Stomach smooth muscle (tissue), 2 donors: ENCODE results near the gene GRAMD1A.
"Not testable (repeated sequence)": the region's sequence is repeated elsewhere in the genome, so short reads cannot be mapped to it uniquely, and the experiment has no call there.

ENCODE experiments used
- H3K27ac ChIP-seq: one replicate; pipeline ENCODE4 v1.7.0; 2013; ENCODE audit warnings: mild to moderate bottlenecking, low read length, inconsistent platforms
- H3K27me3 ChIP-seq, 2 donors: one replicate each; pipeline ENCODE4 v1.7.0; 2013; ENCODE audit warnings: low read length in 2 of 2; ENCODE audit not compliant: insufficient read depth in 2 of 2, control insufficient read depth in 1 of 2
- H3K36me3 ChIP-seq, 2 donors: one replicate each; pipeline ENCODE4 v1.7.0; 2013; ENCODE audit warnings: low read length in 2 of 2; ENCODE audit not compliant: control insufficient read depth in 2 of 2, insufficient read depth in 2 of 2
- H3K4me1 ChIP-seq: one replicate; pipeline ENCODE4 v1.7.0; 2013; ENCODE audit warnings: low read length; ENCODE audit not compliant: control insufficient read depth, insufficient read depth
- H3K4me3 ChIP-seq, 2 donors: one replicate each; pipeline ENCODE4 v1.7.0; 2013; ENCODE audit warnings: low read length in 2 of 2
- H3K9ac ChIP-seq, 2 donors: one replicate each; pipeline ENCODE4 v1.7.0; 2013; ENCODE audit warnings: low read length in 2 of 2, mild to moderate bottlenecking in 1 of 2
- H3K9me3 ChIP-seq, 2 donors: one replicate each; pipeline ENCODE4 v1.7.0; 2013; ENCODE audit warnings: low read length in 2 of 2; ENCODE audit not compliant: control insufficient read depth in 2 of 2
- donor health status: healthy.
- donor health status: Pancreatic carcinoma.

GRAMD1A gene

DNA sequence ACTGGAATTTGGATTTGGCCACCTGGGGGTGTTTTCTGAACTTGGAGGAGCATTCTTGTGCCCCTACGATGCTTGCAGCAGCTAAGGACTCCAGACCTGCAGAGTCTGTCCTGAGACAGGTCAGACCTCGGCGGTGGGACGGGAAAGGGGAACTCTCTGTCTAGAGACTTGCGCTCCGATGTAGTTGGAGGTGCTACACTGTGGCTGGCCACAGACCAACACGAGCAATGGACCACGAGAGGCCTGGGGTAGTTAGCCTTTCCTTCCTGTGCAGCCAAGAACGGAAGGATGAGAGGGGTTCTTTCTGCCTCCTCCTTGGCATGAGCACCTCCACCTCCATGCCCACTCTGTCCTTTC lies 5.9 kb upstream of the GRAMD1A start:
- Histone ChIP-seq H3K9ac (no peak overlapping the region), H3K4me3 (no peak overlapping the region), H3K27me3 (peaks cover 0 to 2% of the 10 kb centered on the region in 2 donors), H3K4me1 (peaks cover 15% of the 10 kb centered on the region), H3K9me3 (no peaks in the 10 kb centered on the region), H3K36me3 (no peaks in the 10 kb centered on the region), H3K27ac (no peak overlapping the region)

DNA sequence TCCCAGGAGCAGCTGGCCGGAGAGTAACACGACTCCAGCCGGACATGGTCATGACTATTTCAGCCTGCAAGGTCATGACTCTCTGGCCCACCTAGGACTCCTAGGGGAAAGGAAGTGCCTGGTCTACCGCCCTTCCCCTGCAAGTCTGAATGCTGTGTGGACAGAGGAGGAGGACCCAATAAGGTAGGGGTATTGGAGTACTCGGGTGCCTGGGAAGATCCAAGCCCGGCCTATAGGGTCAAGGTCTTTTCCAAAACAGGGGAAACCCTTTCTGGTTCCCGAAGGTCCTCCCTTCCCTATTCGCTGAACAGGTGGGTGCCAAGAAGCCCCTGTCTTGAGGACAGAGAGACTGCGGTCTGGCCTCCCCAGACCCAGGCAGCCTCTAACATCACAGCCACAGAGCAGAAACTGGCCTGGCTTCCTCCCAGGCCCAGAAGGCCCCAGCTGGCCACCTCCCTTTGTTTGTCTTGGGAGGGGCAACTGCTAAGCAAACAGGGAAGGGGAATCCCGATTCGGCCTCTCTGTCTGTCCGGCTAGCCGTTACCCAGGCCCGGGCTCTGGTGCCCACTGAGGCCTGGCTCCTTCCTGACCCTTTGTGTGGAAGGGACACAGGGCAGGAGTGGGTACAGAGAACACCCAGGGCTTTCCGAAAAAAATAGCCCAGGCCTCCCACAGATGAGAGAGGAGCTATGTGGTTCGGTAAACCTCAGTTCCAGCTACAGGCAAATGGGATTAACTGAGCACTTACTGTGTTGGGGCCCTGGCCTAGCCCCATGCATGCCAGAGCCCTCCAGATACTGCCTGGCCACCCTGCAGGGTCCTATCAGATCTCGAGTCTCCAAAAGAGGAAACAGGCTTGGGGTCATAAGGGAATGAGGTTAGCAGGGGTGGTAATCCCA lies 5.2 kb upstream of the GRAMD1A start:
- peaks cover 0 to 2% of the 10 kb centered on the region in 2 donors for H3K27me3 ChIP-seq
- peak overlapping the region; percentile 31 for H3K27ac ChIP-seq
- H3K9me3 ChIP-seq = no peaks in the 10 kb centered on the region
- no peak overlapping the region for H3K4me3 ChIP-seq
- H3K36me3 ChIP-seq = no peaks in the 10 kb centered on the region
- H3K9ac ChIP-seq = no peak overlapping the region
- H3K4me1 ChIP-seq = peaks cover 20% of the 10 kb centered on the region

DNA sequence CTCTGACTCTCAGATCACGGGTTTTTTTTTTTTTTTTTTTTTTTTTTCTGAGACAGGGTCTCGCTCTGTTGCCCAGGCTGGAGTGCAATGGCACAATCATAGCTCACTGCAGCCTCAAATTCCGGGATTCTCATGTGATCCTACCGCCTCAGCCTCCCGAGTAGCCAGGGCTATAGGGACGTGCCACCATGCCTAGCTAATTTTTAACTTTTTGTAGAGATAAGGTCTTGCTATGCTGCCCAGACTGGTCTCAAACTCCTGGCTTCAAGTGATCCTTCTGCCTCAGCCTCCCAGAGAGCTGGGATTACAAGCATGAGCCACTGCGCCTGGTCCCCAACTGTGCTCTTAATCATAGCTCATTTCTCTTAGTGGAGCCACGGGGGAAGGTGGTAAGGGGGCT lies 4.6 kb upstream of the GRAMD1A start:
- Histone ChIP-seq H3K4me3 (no peak overlapping the region), H3K27me3 (no peaks in the 10 kb centered on the region), H3K9me3 (no peaks in the 10 kb centered on the region), H3K4me1 (peaks cover 20% of the 10 kb centered on the region), H3K36me3 (no peaks in the 10 kb centered on the region), H3K27ac (peak overlapping the region; percentile 31), H3K9ac (no peak overlapping the region)

DNA sequence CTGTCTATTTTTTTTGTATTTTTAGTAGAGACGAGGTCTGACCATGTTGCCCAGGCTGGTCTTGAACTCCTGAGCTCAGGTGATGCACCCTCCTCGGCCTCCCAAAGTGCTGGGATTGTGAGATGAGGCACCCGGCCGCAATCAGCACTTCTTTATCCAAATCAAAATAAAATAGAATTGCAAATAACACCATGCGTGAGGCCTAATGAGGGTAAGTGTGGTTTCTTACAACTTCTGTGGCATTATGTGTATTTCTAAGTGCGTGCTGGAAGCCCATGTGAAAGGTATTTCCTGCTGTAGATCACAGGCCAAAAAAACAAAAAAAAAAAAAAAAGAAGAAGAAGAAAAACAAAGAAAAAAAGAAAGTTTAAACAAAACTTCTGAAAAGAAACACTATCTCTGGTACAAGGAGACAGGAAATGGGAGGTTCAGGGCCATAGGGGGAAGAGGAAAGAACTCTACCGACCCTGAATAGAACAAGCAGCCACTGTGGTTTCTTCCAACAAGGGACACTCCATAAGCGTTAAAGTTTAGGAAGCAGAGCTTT lies 3.0 kb upstream of the GRAMD1A start:
- Histone ChIP-seq H3K27ac (no peak overlapping the region), H3K36me3 (no peaks in the 10 kb centered on the region), H3K27me3 (no peaks in the 10 kb centered on the region), H3K4me3 (no peak overlapping the region), H3K9ac (no peak overlapping the region), H3K4me1 (peaks cover 26% of the 10 kb centered on the region), H3K9me3 (no peaks in the 10 kb centered on the region)

DNA sequence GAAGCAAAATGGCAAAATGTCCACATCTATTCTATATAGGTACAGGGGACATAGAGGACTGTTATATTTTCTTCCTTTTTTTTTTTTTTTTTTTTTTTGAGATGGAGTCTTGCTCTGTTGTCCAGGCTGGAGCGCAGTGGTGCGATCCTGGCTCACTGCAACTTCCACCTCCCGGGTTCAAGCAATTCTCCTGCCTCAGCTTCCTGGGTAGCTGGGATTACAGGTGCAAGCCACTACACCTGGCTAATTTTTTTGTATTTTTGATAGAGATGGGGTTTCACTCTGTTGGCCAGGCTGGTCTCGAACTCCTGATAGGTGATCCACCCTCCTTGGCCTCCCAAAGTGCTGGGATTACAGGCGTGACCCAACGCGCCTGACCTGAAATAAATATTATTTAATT lies 1.9 kb upstream of the GRAMD1A start:
- not testable (repeated sequence) for H3K4me3 ChIP-seq, H3K27me3 ChIP-seq, H3K9me3 ChIP-seq, H3K27ac ChIP-seq, H3K36me3 ChIP-seq, H3K9ac ChIP-seq
- peaks cover 32% of the 10 kb centered on the region for H3K4me1 ChIP-seq

DNA sequence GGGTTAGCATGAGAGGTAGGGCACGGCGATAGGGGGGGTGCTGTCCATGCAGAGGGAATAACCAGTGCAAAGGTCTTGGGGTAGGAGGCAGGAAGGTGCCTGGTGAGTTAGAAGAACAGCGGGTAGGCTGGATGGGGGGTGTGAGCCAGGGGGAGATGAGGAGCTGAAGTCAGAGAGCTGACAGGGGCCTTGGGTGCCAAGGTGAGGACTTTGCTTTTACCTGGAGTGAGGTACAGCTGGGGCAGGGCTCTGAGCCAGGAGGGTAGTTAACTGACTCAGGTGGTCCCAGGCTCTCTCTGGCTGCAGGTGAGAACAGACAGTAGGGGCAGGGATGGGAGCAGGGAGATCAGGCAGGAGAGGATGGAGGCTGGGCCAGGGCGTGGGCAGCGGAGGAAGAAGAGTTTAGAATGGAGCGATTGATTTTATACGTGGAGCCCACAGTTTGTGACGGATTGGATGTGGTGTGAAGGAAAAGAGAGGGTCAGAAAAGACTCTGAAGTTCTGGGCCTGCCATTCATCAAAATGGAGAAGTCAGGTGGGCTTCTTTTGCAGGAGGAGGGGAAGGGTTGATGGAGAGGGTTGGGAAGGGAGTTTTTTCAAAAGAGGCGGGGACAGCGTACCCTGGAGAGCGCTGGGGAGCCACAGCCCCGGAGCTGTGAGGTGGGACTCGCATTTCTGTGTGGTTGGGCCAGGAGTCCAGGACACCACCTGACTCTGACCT lies 1.2 kb upstream of the GRAMD1A start:
- Histone ChIP-seq H3K9ac (peak overlapping the region; percentile 98 to 99), H3K27ac (peak overlapping the region; percentile 98), H3K36me3 (no peaks in the 10 kb centered on the region), H3K27me3 (no peaks in the 10 kb centered on the region), H3K4me1 (peaks cover 38% of the 10 kb centered on the region), H3K9me3 (no peaks in the 10 kb centered on the region), H3K4me3 (peak overlapping the region; percentile 79 to 81)

DNA sequence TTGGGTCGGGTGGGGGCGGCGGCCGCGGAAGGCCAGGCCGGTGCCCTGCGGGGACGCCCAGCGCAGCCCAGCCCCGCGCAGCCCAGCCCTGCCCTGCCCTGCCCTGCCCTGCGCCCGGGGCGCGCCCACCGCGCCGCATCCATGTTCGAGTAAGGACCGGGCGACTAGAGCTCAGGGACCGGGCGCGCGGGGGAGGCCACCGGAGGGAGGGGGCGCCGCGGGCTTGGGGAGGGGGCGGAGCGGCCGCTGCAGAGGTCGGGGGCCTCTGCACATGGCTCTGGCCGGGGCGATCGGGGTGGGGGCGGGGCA lies 169 bp downstream of the GRAMD1A start:
- Histone ChIP-seq H3K27me3 (no peaks in the 10 kb centered on the region), H3K9ac (peak overlapping the region in 1 of 2 donors; percentile 91), H3K9me3 (no peaks in the 10 kb centered on the region), H3K4me1 (peaks cover 38% of the 10 kb centered on the region), H3K4me3 (peak overlapping the region in 1 of 2 donors; percentile 81), H3K27ac (peak overlapping the region; percentile 98), H3K36me3 (no peaks in the 10 kb centered on the region)

DNA sequence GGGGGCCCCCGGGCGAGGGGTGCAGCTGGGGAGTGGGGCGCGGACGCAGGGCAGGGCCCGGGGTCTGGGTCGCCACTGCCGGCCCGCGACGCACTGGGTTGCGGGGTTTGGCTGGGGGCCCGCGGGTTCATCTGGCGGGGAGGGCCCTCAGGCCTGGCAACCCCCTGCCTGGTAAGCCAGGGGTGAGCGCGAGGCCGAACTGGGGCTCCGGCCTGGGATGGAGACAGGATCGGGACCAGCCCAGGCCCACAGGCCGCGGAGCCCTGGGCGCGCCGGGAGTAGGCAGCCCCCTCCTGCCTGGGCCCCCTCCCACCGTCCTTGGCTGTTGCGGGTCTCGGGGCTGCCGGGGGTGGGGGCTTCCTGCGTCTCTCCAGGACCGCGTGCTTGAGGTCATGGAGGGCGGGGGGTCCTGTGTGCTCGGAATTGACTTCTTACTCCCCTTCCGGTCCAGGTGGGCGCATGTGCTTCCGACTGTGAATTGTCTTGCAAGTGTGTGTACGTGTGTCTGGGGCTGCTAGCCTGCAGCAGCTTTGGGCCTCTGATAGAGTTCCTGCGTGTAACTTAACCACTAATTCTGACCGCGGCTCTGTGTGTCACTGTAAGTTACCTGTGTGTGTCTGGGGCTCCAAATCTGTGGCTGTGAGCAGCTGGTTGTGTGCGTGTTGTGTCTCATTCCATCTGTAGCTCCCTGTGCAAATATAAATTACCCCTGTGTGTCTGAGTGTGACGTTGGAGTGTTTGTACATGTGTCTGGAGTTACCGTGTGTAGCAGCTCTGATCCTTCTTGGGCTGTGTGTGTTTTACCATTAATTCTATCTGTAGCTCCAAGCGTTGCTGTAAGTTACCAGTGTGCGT lies 751 bp downstream of the GRAMD1A start:
- no peaks in the 10 kb centered on the region for H3K27me3 ChIP-seq
- peak overlapping the region; percentile 85 to 91 for H3K9ac ChIP-seq
- H3K27ac ChIP-seq = peak overlapping the region; percentile 77
- H3K4me3 ChIP-seq = peak overlapping the region; percentile 77 to 84
- H3K4me1 ChIP-seq = peaks cover 40% of the 10 kb centered on the region
- peaks cover 0 to 4% of the 10 kb centered on the region in 2 donors for H3K36me3 ChIP-seq
- H3K9me3 ChIP-seq = no peaks in the 10 kb centered on the region

DNA sequence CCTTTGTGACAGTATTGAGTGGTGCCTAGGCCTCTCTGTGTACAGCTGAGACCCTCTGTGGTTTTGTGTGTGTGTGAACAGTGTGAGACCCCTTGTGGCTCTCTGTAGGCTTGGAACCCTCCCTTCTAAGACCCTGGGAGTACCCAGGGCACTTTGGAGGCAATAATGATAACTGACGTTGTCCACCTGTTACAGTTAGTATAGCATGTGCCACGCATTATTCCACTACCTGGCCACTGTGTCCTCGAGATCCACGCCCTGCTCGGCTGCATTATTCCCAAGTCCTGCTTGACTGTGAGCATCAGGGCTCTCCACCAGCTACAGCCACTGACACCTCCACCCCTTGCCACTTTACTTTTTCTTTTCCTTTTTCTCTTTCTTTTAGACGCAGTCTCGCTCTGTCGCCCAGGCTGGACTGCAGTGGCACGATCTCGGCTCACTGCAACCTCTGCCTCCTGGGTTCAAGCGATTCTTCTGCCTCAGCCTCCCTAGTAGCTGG lies 2.0 kb downstream of the GRAMD1A start:
- H3K4me1 ChIP-seq = peaks cover 40% of the 10 kb centered on the region
- H3K27me3 ChIP-seq = no peaks in the 10 kb centered on the region
- H3K9me3 ChIP-seq = no peaks in the 10 kb centered on the region
- H3K4me3 ChIP-seq = no peak overlapping the region
- H3K27ac ChIP-seq = no peak overlapping the region
- H3K9ac ChIP-seq = peak overlapping the region in 1 of 2 donors; percentile 91
- H3K36me3 ChIP-seq = peaks cover 3 to 4% of the 10 kb centered on the region in 2 donors

DNA sequence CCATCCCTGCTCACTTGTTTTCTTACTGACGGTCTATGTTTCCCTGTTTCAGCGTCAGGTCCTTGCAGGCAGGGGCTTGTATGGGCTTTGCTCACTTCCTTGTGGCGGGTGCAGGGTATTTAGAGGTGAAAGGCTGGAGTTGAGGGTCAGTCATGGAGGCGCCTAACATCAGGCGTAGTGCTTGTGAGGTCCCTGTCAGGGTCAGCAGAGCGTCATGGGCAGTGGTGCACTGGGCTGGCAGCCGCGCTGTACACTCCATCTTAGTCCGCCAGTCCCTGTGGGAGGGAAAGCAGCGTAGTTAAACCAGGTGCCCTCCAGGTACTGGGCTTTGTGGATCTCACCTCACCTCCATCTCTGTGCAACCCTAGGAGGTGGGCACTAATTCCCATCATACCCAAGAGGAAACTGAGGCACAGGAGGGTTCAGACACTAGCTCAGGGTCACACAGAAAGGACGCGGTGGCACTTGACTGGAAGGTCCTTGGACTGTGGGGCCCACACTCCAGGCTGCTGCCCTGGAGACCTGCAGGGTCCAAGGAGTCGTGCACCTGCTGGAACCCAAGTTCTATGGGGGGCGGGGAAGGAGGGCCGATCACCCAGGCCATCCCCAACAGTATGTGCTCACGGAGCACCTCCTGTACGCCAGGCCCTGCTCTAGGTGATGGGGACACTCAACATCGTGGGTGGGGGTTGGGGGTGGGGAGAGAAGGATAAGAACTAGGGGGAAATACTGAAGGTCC lies 4.6 kb downstream of the GRAMD1A start:
- H3K9me3 ChIP-seq = no peaks in the 10 kb centered on the region
- H3K4me3 ChIP-seq = no peak overlapping the region
- peaks cover 7 to 8% of the 10 kb centered on the region in 2 donors for H3K36me3 ChIP-seq
- H3K27me3 ChIP-seq = no peaks in the 10 kb centered on the region
- H3K9ac ChIP-seq = no peak overlapping the region
- H3K4me1 ChIP-seq = peaks cover 25% of the 10 kb centered on the region
- H3K27ac ChIP-seq = no peak overlapping the region
